NCI-H1930 (cell line): ENCODE results near the gene LEAP2.

Source experiments
- DNase-seq, 2 experiments: peaks; one replicate each; lab custom pipeline; 2025; lab: John Stamatoyannopoulos, UW

LEAP2 gene

GRCh38 chr5:132873119-132873929 lies at the start of gene LEAP2:
Gene LEAP2, plus strand, starts transcription at chr5:132873668. Its CDS starts 27 bp downstream, at chr5:132873695.
- DNase-seq: no peak

- DNase-seq: no peak
These were observed 49.0 kb upstream of the LEAP2 start for GRCh38 chr5:132824426-132824825.

GRCh38 chr5:132825033-132825833 lies 48.2 kb upstream of the LEAP2 start:
- no peak for DNase-seq

GRCh38 chr5:132825834-132826391 lies 47.6 kb upstream of the LEAP2 start:
- no peak for DNase-seq

GRCh38 chr5:132826424-132827082 lies 46.9 kb upstream of the LEAP2 start:
- DNase-seq: no peak

- no peak for DNase-seq
These were observed 45.4 kb upstream of the LEAP2 start for GRCh38 chr5:132827943-132828673.

- no peak for DNase-seq
These were observed 44.5 kb upstream of the LEAP2 start for GRCh38 chr5:132828846-132829494.

GRCh38 chr5:132829742-132830435 lies 43.6 kb upstream of the LEAP2 start:
- DNase-seq: peak in 1 of 2 experiments; percentile 34

- peak; percentile 6 to 11 for DNase-seq
These were observed 42.9 kb upstream of the LEAP2 start, which contains the start of gene SHROOM1 for GRCh38 chr5:132830436-132831094. Gene SHROOM1, minus strand, starts transcription at chr5:132830647. Its CDS starts 4,507 bp downstream, at chr5:132826140.

- no peak for DNase-seq
These were observed 42.2 kb upstream of the LEAP2 start for GRCh38 chr5:132831095-132831860.

GRCh38 chr5:132832612-132833011 lies 40.9 kb upstream of the LEAP2 start:
- DNase-seq: no peak

- DNase-seq: no peak
These were observed 39.4 kb upstream of the LEAP2 start for GRCh38 chr5:132834057-132834456.

GRCh38 chr5:132836852-132837251 lies 36.6 kb upstream of the LEAP2 start:
- no peak for DNase-seq

- no peak for DNase-seq
These were observed 35.6 kb upstream of the LEAP2 start for GRCh38 chr5:132837868-132838267.

- DNase-seq: no peak
These were observed 34.8 kb upstream of the LEAP2 start for GRCh38 chr5:132838516-132839282.

- DNase-seq: no peak
These were observed 33.8 kb upstream of the LEAP2 start for GRCh38 chr5:132839426-132840301.

GRCh38 chr5:132840313-132840712 lies 33.2 kb upstream of the LEAP2 start:
- no peak for DNase-seq
